HG02970 (cell line): ENCODE measurements around the gene RTN4.

Source experiments
- ATAC-seq: cut with Tn5 transposase; IDR thresholded peaks from one replicate; pipeline ENCODE4 v1.9.1; 2021; ENCODE audit warnings: mild to moderate bottlenecking, moderate library complexity, moderate number of reproducible peaks; ENCODE audit not compliant: unreplicated experiment, low FRiP score

Gene RTN4

DNA sequence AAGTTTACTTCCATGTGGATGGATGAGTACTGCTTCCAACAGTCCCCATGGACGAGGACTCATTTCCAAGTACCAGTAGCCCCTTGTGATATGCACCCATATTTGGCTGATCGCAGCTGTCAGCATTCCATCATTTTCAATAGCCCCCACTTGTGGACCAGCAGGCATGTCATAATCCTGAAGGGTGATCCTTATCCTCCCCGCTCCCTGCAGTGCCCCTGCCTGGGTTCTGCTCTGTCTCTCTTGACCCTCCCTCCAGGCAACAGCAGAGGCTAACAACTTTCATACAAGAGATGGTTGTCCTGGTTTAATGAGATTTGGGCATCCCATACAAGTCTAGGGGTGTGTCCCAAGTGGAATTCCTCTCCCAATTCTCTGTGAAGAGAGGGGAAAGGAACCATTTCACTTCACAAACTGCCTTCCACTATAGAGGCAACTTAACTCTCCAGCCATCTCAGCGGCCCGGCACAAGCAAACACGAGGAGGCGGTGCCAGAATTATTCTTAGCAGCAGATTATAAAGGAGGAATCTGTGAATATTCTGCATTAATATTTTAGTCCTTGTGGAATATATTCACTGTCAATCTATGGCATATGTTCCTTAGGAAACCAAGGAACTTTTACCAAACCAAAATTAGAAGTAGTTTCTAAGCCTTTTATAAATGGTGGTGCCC lies 110.7 kb downstream of the RTN4 start:
- ATAC-seq: no peak

DNA sequence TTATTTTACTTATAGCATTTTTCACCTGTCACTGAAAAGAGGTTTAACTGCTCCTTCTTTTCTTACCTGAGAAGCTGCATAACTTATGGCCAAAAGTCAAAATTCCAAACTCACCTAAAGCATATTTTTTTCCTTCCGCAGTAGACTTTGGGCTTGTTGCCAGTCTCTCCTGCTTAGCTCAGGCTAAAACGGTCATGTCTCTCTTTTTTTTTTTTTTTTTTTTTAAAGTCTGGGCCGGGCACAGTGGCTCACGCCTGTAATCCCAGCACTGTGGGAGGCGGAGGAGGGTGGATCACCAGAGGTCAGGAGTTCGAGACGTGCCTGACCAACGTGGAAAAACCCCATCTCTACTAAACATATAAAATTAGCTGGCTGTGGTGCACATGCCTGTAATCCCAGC lies 113.5 kb downstream of the RTN4 start:
- no peak for ATAC-seq

- ATAC-seq: no peak
These were observed 114.9 kb downstream of the RTN4 start for GRCh38 chr2:54935389-54935788.

- ATAC-seq: no peak
These were observed 118.8 kb downstream of the RTN4 start for GRCh38 chr2:54931473-54931872.

- no peak for ATAC-seq
These were observed 121.5 kb downstream of the RTN4 start for GRCh38 chr2:54928719-54929118.

DNA sequence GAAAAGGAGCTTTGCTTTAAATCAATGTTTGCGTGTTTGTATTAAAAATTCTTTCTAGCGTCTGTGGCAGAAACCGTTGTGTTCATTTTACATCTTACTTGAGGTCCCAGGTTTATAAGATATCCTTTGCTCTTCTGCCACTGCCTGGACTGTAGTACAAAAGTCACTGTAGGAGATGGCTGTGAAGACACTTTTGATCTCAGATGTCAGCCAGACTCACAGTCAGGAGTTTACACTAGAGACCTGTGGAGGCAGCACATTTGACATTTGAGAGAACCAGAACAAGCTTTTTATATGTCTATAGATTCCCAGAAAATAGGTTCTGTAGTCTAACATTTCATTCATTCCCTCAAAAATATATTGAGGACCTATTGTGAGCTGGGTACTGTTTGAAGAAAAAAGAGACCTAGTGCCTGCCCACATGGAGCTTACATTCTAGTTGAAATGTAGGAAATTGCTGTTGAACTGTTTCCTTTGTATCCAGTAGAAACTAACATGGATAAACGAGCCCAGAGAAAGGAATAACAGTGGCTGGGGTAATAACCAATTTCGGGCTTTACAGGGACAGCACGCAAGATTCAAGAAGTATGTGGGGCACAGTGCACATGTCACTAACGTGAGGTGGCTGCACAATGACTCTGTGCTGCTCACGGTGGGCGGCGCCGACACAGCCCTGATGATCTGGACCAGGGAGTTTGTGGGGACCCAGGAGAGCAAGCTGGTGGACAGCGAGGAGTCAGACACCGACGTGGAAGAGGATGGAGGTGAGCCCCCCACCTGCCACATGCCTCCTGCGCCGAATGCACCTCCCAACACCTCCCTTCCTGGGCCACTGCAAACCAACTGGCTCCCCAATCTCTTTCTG lies 122.3 kb downstream of the RTN4 start:
- no peak for ATAC-seq

DNA sequence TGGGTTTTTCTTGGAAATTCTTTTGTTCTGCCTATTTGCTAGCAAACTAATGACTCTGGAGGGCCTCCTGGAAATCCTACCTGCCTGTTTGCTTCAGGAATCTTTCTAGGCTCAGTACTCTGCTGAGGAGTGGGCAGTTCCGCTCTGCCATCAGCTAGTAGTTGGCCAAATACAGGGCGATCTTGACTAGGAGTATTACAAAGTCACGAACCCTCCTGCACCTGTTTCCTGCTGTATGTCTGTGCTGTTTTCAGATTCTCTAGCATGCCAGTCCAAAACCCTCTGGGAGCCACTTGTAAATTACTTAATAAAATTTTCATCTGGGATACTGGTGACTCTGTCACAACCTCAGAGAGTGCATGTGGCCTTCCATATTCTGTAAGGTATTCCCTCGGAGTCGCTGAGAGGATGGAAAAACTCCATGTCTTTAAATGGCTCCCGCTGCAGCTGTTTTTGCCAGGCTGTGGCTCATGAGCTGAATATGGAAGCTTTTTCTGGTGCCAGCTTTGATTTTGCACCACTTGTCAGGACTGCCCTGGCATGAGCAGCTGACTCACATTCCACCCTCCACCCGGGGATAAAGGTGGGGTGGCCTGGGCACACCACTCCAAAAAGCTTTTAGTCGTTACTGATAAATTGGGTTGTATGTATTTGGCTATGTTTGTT lies 123.0 kb downstream of the RTN4 start:
- no peak for ATAC-seq

DNA sequence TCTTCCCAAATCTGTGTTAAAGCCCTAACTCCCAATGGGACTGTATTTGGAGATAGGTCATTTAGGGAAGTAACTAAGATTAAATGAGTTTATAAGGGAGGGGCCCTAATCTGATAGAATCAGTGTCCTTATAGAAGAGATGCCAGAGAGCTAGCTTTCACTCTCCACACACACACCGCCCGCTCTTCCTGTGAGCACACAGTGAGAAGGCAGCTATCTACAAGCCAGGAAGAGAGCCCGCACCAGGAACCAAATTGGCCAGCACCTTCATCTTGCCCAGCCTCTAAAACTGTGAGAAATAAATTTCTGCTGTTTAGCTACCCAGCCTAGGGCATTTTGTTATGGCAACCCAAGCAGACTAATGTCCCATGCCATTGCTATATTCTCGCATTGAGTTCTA lies 125.2 kb downstream of the RTN4 start:
- no peak for ATAC-seq

DNA sequence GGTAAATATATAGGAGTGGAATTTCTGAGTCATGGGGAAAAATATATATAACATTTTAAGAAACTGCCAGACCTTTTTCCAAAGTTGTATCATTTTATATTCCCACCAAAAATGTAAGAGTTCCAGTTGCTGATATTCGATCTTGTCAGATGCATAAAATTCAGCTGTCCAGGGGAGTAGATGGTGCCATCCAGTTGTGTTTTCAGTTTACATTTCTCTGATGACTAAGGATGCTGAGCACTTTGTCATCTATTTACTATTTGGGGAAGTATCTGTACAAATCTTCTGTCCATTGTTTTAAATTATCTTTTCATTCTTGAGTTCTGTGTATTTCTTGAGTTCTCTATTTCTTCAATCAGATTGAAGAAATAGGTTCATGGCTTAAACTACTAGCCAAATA lies 126.1 kb downstream of the RTN4 start:
- ATAC-seq: no peak
